IMR-90 (cell line): ENCODE results near the gene PLXNA1. TPM values are rescaled to one million over a fixed set of nuclear protein-coding genes. Genes with fewer than 3 reads are reported as not detected.

Experiments used
- ATAC-seq: fragments of 200-7000 bp; cut with Tn5 transposase; 2 replicates; pipeline ENCODE4 v1.9.1; 2020; ENCODE audit warnings: low read depth, mild to moderate bottlenecking, moderate library complexity
- BruUV-seq: library from RNA; stranded (reverse); fragments of 400-500 nt; replicated peaks from 2 replicates; lab custom pipeline; 2021; lab: Mats Ljungman, UMichigan
- CTCF ChIA-PET: fragments of 300-600 bp; formaldehyde crosslinking; extraction: SDS; loops from one replicate; lab custom pipeline; 2021; ENCODE audit warnings: antibody characterized with exemption; lab: Yijun Ruan, JAX
- POLR2A ChIA-PET: fragments of 300-600 bp; sonication (Branson Sonifier 250); formaldehyde crosslinking; loops from one replicate; lab custom pipeline; 2022; ENCODE audit warnings: antibody characterized with exemption; ENCODE audit not compliant: unreplicated experiment; lab: Charles Lee
- DNase-seq: peaks from one replicate; pipeline ENCODE4 v3.0.0; 2013
- H2AFZ ChIP-seq: replicated peaks from 2 replicates; pipeline ENCODE3; 2013; ENCODE audit warnings: low read length, mild to moderate bottlenecking; ENCODE audit not compliant: poor library complexity
- H2AK5ac ChIP-seq: 2 replicates; pipeline ENCODE4 v1.6.1; 2013; ENCODE audit warnings: low read depth, low read length, inconsistent platforms
- H2AK9ac ChIP-seq: replicated peaks from 2 replicates; pipeline ENCODE3; 2013; ENCODE audit warnings: mild to moderate bottlenecking, low read depth, low read length, moderate library complexity; ENCODE audit not compliant: poor library complexity
- H2BK120ac ChIP-seq: 2 replicates; pipeline ENCODE4 v1.6.1; 2013; ENCODE audit warnings: low read depth, low read length, inconsistent platforms
- H2BK15ac ChIP-seq: 3 replicates; pipeline ENCODE4 v1.6.1; 2013; ENCODE audit warnings: low read depth, low read length, inconsistent platforms
- H2BK20ac ChIP-seq: 2 replicates; pipeline ENCODE4 v1.6.1; 2013; ENCODE audit warnings: low read depth, mild to moderate bottlenecking, inconsistent platforms, low read length, moderate library complexity
- H2BK5ac ChIP-seq: 2 replicates; pipeline ENCODE4 v1.6.1; 2013; ENCODE audit warnings: mild to moderate bottlenecking, low read depth, low read length, inconsistent platforms; ENCODE audit not compliant: poor library complexity, severe bottlenecking
- H3K14ac ChIP-seq: replicated peaks from 2 replicates; pipeline ENCODE4 v1.6.1; 2013; ENCODE audit warnings: low read depth, low read length, inconsistent platforms
- H3K18ac ChIP-seq: 2 replicates; pipeline ENCODE4 v1.6.1; 2013; ENCODE audit warnings: low read depth, low read length, control low read depth
- H3K23ac ChIP-seq: 2 replicates; pipeline ENCODE4 v1.6.1; 2013; ENCODE audit warnings: low read depth, low read length, inconsistent platforms
- H3K27ac ChIP-seq: 2 replicates; pipeline ENCODE4 v1.5.1; 2013; ENCODE audit warnings: mild to moderate bottlenecking, control low read depth, low read length; ENCODE audit not compliant: insufficient read depth
- H3K27me3 ChIP-seq: 2 replicates; pipeline ENCODE4 v1.6.1; 2013; ENCODE audit warnings: low read length; ENCODE audit not compliant: control insufficient read depth, insufficient read depth
- H3K36me3 ChIP-seq: 2 replicates; pipeline ENCODE4 v1.6.1; 2013; ENCODE audit warnings: low read length, mixed read lengths; ENCODE audit not compliant: control insufficient read depth, insufficient read depth
- H3K4ac ChIP-seq: 2 replicates; pipeline ENCODE4 v1.6.1; 2013; ENCODE audit warnings: low read depth, low read length, inconsistent platforms
- H3K4me1 ChIP-seq: 2 replicates; pipeline ENCODE4 v1.6.1; 2013; ENCODE audit warnings: low read length, mixed read lengths; ENCODE audit not compliant: control insufficient read depth, insufficient read depth
- H3K4me2 ChIP-seq: 2 replicates; pipeline ENCODE4 v1.6.1; 2013; ENCODE audit warnings: low read depth, mild to moderate bottlenecking, control low read depth, low read length, moderate library complexity
- H3K4me3 ChIP-seq: 2 replicates; pipeline ENCODE4 v1.5.1; 2013; ENCODE audit warnings: low read depth, mild to moderate bottlenecking, control low read depth, low read length, moderate library complexity; ENCODE audit not compliant: insufficient read depth
- H3K56ac ChIP-seq: 2 replicates; pipeline ENCODE4 v1.6.1; 2013; ENCODE audit warnings: low read length, inconsistent platforms; ENCODE audit not compliant: insufficient read depth; ENCODE audit errors: extremely low read depth
- H3K79me1 ChIP-seq, 2 experiments: 2 replicates each; pipeline ENCODE4 v1.6.1; 2013; ENCODE audit warnings: low read length in 2 of 2, inconsistent platforms in 1 of 2, low read depth in 1 of 2
- H3K9ac ChIP-seq: 2 replicates; pipeline ENCODE4 v1.6.1; 2013; ENCODE audit warnings: low read depth, low read length, control low read depth
- H3K9me1 ChIP-seq: 2 replicates; pipeline ENCODE4 v1.6.1; 2013; ENCODE audit warnings: low read length, inconsistent platforms; ENCODE audit not compliant: insufficient read depth
- H3K9me3 ChIP-seq: 2 replicates; pipeline ENCODE4 v1.6.1; 2013; ENCODE audit warnings: low read length; ENCODE audit not compliant: control insufficient read depth, insufficient read depth
- H4K20me1 ChIP-seq: 2 replicates; pipeline ENCODE4 v1.6.1; 2013; ENCODE audit warnings: low read length, inconsistent platforms; ENCODE audit not compliant: insufficient read depth
- H4K5ac ChIP-seq: 2 replicates; pipeline ENCODE4 v1.6.1; 2013; ENCODE audit warnings: mild to moderate bottlenecking, low read depth, low read length, control low read depth
- H4K8ac ChIP-seq, 2 experiments: 2 replicates each; pipeline ENCODE4 v1.6.1; 2013; ENCODE audit warnings: low read depth in 2 of 2, low read length in 2 of 2, control low read depth in 1 of 2, inconsistent platforms in 1 of 2
- H4K91ac ChIP-seq: 2 replicates; pipeline ENCODE4 v1.6.1; 2013; ENCODE audit warnings: low read depth, low read length, inconsistent platforms; ENCODE audit not compliant: insufficient read depth
- BHLHE40 ChIP-seq: fragments of 150-350 bp; IDR thresholded peaks from 2 replicates; pipeline ENCODE4 v1.6.1; 2016; ENCODE audit warnings: mild to moderate bottlenecking, low read depth, low read length
- CEBPB ChIP-seq: IDR thresholded peaks from 2 replicates; pipeline ENCODE4 v1.6.1; 2012; ENCODE audit warnings: low read depth, low read length, improper control_type of control experiment
- ELK1 ChIP-seq: fragments of 150-350 bp; IDR thresholded peaks from 2 replicates; pipeline ENCODE4 v1.6.1; 2016; ENCODE audit warnings: low read depth, mild to moderate bottlenecking, low read length, moderate library complexity, borderline replicate concordance
- MAZ ChIP-seq: IDR thresholded peaks from 2 replicates; pipeline ENCODE4 v1.6.1; 2012; ENCODE audit warnings: low read depth, mild to moderate bottlenecking, low read length, improper control_type of control experiment, moderate library complexity, borderline replicate concordance
- MXI1 ChIP-seq: IDR thresholded peaks from 2 replicates; pipeline ENCODE4 v1.6.1; 2012; ENCODE audit warnings: low read depth, mild to moderate bottlenecking, low read length, moderate library complexity, borderline replicate concordance
- POLR2A ChIP-seq: IDR thresholded peaks from 2 replicates; pipeline ENCODE4 v1.6.1; 2012; ENCODE audit warnings: mild to moderate bottlenecking, low read depth, low read length
- RAD21 ChIP-seq: IDR thresholded peaks from 2 replicates; pipeline ENCODE4 v1.6.1; 2012; ENCODE audit warnings: low read length, improper control_type of control experiment
- RFX5 ChIP-seq: IDR thresholded peaks from 2 replicates; pipeline ENCODE4 v1.8.0; 2012; ENCODE audit warnings: low read depth, mild to moderate bottlenecking, low read length, moderate library complexity
- SMC3 ChIP-seq: fragments of 150-350 bp; IDR thresholded peaks from 2 replicates; pipeline ENCODE4 v1.6.1; 2016; ENCODE audit warnings: low read depth, mild to moderate bottlenecking, antibody characterized with exemption, low read length, moderate library complexity
- USF2 ChIP-seq: fragments of 150-350 bp; IDR thresholded peaks from 2 replicates; pipeline ENCODE4 v1.6.1; 2017; ENCODE audit warnings: mild to moderate bottlenecking, antibody characterized with exemption, low read length, low read depth
- WGBS, 2 experiments: methylation state at CpG; one replicate each; pipeline versions ENCODE4 v1.1.5 to v1.1.7; 2013; ENCODE audit warnings: missing lambda C conversion rate in 2 of 2; ENCODE audit not compliant: insufficient read length in 1 of 2; ENCODE audit errors: extremely low coverage in 2 of 2; 5-methylcytosine and 5-hydroxymethylcytosine counted together
- dilution Hi-C: fragments of 300-500 bp; cut with HindIII; formaldehyde crosslinking; loops from one replicate; pipeline ENCODE4 v1.14.3; 2018; ENCODE audit warnings: low sequenced_read_pairs; ENCODE audit not compliant: unreplicated experiment
- in situ Hi-C: fragments of 300-500 bp; cut with MboI; formaldehyde crosslinking; loops from 3 replicates; pipeline ENCODE4 v1.14.3; 2019; ENCODE audit warnings: low sequenced_read_pairs, inconsistent platforms, mixed read lengths
- intact Hi-C: fragments of 100-400 bp; cut with micrococcal nuclease; formaldehyde crosslinking; loops from 2 replicates; pipeline ENCODE4 v1.10.0; 2022
- polyA plus RNA-seq, 3 experiments: library from polyadenylated mRNA; depleted of rRNA; stranded (reverse); fragments of >200 nt; gene quantifications; 2 replicates each; pipeline ENCODE4 v1.2.3, GENCODE V29; 2012; ENCODE audit warnings: low replicate concordance in 1 of 3
- total RNA-seq: library from RNA; depleted of rRNA; stranded (reverse); fragments of >200 nt; gene quantifications from 2 replicates; pipeline ENCODE4 v1.2.3, GENCODE V29; 2012
- TF ChIP-seq, protein P1 (sequence below): conservative IDR thresholded peaks from 2 replicates; pipeline ENCODE4 v1.5.1; 2012; ENCODE audit warnings: mild to moderate bottlenecking, low read depth, low read length, improper control_type of control experiment

Gene PLXNA1
- total and polyA plus RNA-seq, 2 of the 4 experiments (the other 2 are of a cell fraction): 13.6 to 49.4 TPM

GRCh38 chr3:126937533-126937932 lies 45.4 kb upstream of the PLXNA1 start:
- WGBS, 2 experiments: 67% methylated on average over 1 of the region's 2 CpGs; no CpG with 5 or more reads in 1 of the 2 experiments
- intact Hi-C loops: no loop called here
- no peak for TF ChIP-seq ELK1
- TF ChIP-seq USF2: no peak
- no peak for TF ChIP-seq CEBPB
- TF ChIP-seq, protein P1, sequence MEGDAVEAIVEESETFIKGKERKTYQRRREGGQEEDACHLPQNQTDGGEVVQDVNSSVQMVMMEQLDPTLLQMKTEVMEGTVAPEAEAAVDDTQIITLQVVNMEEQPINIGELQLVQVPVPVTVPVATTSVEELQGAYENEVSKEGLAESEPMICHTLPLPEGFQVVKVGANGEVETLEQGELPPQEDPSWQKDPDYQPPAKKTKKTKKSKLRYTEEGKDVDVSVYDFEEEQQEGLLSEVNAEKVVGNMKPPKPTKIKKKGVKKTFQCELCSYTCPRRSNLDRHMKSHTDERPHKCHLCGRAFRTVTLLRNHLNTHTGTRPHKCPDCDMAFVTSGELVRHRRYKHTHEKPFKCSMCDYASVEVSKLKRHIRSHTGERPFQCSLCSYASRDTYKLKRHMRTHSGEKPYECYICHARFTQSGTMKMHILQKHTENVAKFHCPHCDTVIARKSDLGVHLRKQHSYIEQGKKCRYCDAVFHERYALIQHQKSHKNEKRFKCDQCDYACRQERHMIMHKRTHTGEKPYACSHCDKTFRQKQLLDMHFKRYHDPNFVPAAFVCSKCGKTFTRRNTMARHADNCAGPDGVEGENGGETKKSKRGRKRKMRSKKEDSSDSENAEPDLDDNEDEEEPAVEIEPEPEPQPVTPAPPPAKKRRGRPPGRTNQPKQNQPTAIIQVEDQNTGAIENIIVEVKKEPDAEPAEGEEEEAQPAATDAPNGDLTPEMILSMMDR: no peak
- TF ChIP-seq SMC3: no peak
- no peak for TF ChIP-seq RFX5
- TF ChIP-seq MXI1: no peak
- no peak for TF ChIP-seq POLR2A
- no peak for TF ChIP-seq BHLHE40
- TF ChIP-seq MAZ: no peak
- no peak for TF ChIP-seq RAD21

More at GRCh38 chr3:126937533-126937932, 45.4 kb upstream of the PLXNA1 start:
- Histone ChIP-seq H2AK5ac (no peak overlapping the region; the same call in 1 of the 2 replicates), H3K56ac (no peak overlapping the region), H4K20me1 (no peaks in the 10 kb centered on the region), H3K9ac (no peak overlapping the region), H2BK120ac (no peak overlapping the region), H3K18ac (no peak overlapping the region), H3K9me3 (no peaks in the 10 kb centered on the region), H3K4ac (0 out of 2 replicates have a peak overlapping the region, but pooled peaks have one; percentile 1), H3K27ac (no peak overlapping the region), H4K5ac (no peak overlapping the region), H2AFZ (no peak overlapping the region), H4K8ac (no peak overlapping the region), H3K79me1 (0 out of 4 replicates have a peak, but pooled peaks cover 0 to 6% of the 10 kb centered on the region in 2 experiments), H3K14ac (no peak overlapping the region), H3K36me3 (no peaks in the 10 kb centered on the region), H4K91ac (no peak overlapping the region), H2BK20ac (no peak overlapping the region), H3K4me2 (no peak overlapping the region), H2BK15ac (no peak overlapping the region; the same call in 2 of the 3 replicates), H3K27me3 (no peaks in the 10 kb centered on the region), H2BK5ac (no peak overlapping the region), H3K4me3 (no peak overlapping the region), H3K23ac (no peak overlapping the region), H2AK9ac (no peak overlapping the region), H3K4me1 (peaks cover 16% of the 10 kb centered on the region), H3K9me1 (peaks cover 29% of the 10 kb centered on the region)
- DNase-seq (peak; percentile 56), ATAC-seq (no peak)
- POLR2A ChIA-PET: no interaction called here
- dilution Hi-C loops: no loop called here
- no TSS peak for BruUV-seq
- CTCF ChIA-PET: interaction anchor here (1.4 to 2.8 kb wide), 2 partner anchors 180 to 185 kb away, joined by 3 to 8 read pairs; no protein-coding TSS in a partner anchor
- in situ Hi-C loops: no loop called here
